Measurements from ENCODE around the gene SLK.

SLK gene

GRCh38 chr10:103991393-103992128 is 24.6 kb downstream of the SLK start:
- no peak for DNase-seq

GRCh38 chr10:103995134-103995533 is 28.2 kb downstream of the SLK start:
- no peak for DNase-seq

- DNase-seq = no peak
These were observed 31.9 kb downstream of the SLK start for GRCh38 chr10:103998805-103999204.

- DNase-seq = no peak
These were observed 36.0 kb downstream of the SLK start for GRCh38 chr10:104002911-104003310.

- no peak for DNase-seq
These were observed 38.4 kb downstream of the SLK start for GRCh38 chr10:104005172-104005863.

- DNase-seq = no peak
These were observed 45.0 kb downstream of the SLK start for GRCh38 chr10:104011904-104012303.

GRCh38 chr10:104013489-104013888 is 46.5 kb downstream of the SLK start:
- no peak for DNase-seq

- DNase-seq = no peak
These were observed 47.2 kb downstream of the SLK start for GRCh38 chr10:104014176-104014575.

GRCh38 chr10:104016661-104017060 is 49.7 kb downstream of the SLK start:
- no peak for DNase-seq

- DNase-seq = no peak
These were observed 51.5 kb downstream of the SLK start for GRCh38 chr10:104018471-104018870.

GRCh38 chr10:104020020-104020419 is 53.1 kb downstream of the SLK start:
- no peak for DNase-seq

GRCh38 chr10:104021246-104021645 is 54.3 kb downstream of the SLK start:
- no peak for DNase-seq

- DNase-seq = no peak
These were observed 55.1 kb downstream of the SLK start for GRCh38 chr10:104022026-104022425.

- DNase-seq = no peak
These were observed 58.6 kb downstream of the SLK start for GRCh38 chr10:104025524-104025923.

- no peak for DNase-seq
These were observed 59.8 kb downstream of the SLK start for GRCh38 chr10:104026762-104027161.

GRCh38 chr10:104028146-104028545 is 61.2 kb downstream of the SLK start:
- DNase-seq = no peak

GRCh38 chr10:104028823-104029520 is 62.0 kb downstream of the SLK start:
- no peak for DNase-seq

GRCh38 chr10:104029521-104029860 is 62.6 kb downstream of the SLK start:
- no peak for DNase-seq

GRCh38 chr10:104031631-104032030 is 64.7 kb downstream of the SLK start:
- no peak for DNase-seq

- DNase-seq = no peak
These were observed 65.3 kb downstream of the SLK start for GRCh38 chr10:104032144-104032775.

- no peak for DNase-seq
These were observed 66.5 kb downstream of the SLK start for GRCh38 chr10:104033401-104033930.

GRCh38 chr10:104033966-104034365 is 67.0 kb downstream of the SLK start:
- no peak for DNase-seq

Measured in SHP77 treated with DMSO at 0.1 percent for 48 hours (cell line).